GM12878 (cell line): ENCODE data around the gene STK40. TPM values are rescaled to one million over a fixed set of nuclear protein-coding genes. Genes with fewer than 3 reads are reported as not detected.
A peak's percentile ranks its signal among the peaks of the same experiment; 100 is the strongest.

Source experiments
- ATAC-seq: fragments of 200-7000 bp; cut with Tn5 transposase; 3 replicates; pipeline ENCODE4 v1.9.1; 2020; ENCODE audit warnings: mild to moderate bottlenecking, moderate library complexity
- BruUV-seq: library from RNA; stranded (reverse); fragments of 400-500 nt; replicated peaks from 2 replicates; lab custom pipeline; 2021; lab: Mats Ljungman, UMichigan
- CTCF ChIA-PET: fragments of 300-600 bp; sonication (Branson Sonifier 250); formaldehyde crosslinking; extraction: SDS; loops from one replicate; lab custom pipeline; 2021; ENCODE audit warnings: inconsistent platforms; lab: Yijun Ruan, JAX
- POLR2A ChIA-PET: fragments of 350-600 bp; formaldehyde crosslinking; extraction: SDS; loops from one replicate; lab custom pipeline; 2021; ENCODE audit warnings: inconsistent platforms; lab: Charles Lee
- RAD21 ChIA-PET: fragments of 300-600 bp; sonication (Branson Sonifier 250); formaldehyde crosslinking; loops from one replicate; lab custom pipeline; 2023; ENCODE audit warnings: antibody characterized with exemption; ENCODE audit not compliant: unreplicated experiment; lab: Charles Lee
- SMC1A ChIA-PET: fragments of 300-600 bp; sonication (Branson Sonifier 250); formaldehyde crosslinking; loops from one replicate; lab custom pipeline; 2023; ENCODE audit not compliant: unreplicated experiment, uncharacterized antibody; lab: Charles Lee
- DNase-seq: peaks from one replicate; pipeline ENCODE4 v3.0.0-alpha.2; 2011; ENCODE audit warnings: low read depth, low spot score
- FAIRE-seq: peaks from 3 replicates; lab custom pipeline; 2011; peaks lifted over from hg19 to GRCh38; lab: Jason Lieb, UNC
- H2AFZ ChIP-seq: 2 replicates; pipeline ENCODE4 v1.6.0; 2011; ENCODE audit warnings: low read depth, low read length, control low read depth; ENCODE audit not compliant: control insufficient read depth
- H3K27ac ChIP-seq: 2 replicates; pipeline ENCODE4 v1.5.1; 2011; ENCODE audit warnings: control low read depth; ENCODE audit not compliant: control insufficient read depth, insufficient read depth
- H3K27me3 ChIP-seq, 2 experiments: replicated peaks in 1 of 2; 2 replicates each; pipeline versions ENCODE4 v1.6.0 to v1.6.1; 2011; ENCODE audit warnings: low read length in 1 of 2; ENCODE audit not compliant: control insufficient read depth in 2 of 2, insufficient read depth in 2 of 2
- H3K36me3 ChIP-seq, 2 experiments: 2 replicates each; pipeline ENCODE4 v1.5.1; 2011; ENCODE audit warnings: low read length in 1 of 2; ENCODE audit not compliant: control insufficient read depth in 2 of 2, insufficient read depth in 2 of 2
- H3K4me1 ChIP-seq: 2 replicates; pipeline ENCODE4 v1.6.1; 2011; ENCODE audit warnings: mild to moderate bottlenecking, low read length, moderate library complexity, mixed read lengths; ENCODE audit not compliant: control insufficient read depth, insufficient read depth
- H3K4me2 ChIP-seq: 2 replicates; pipeline ENCODE4 v1.6.0; 2011; ENCODE audit warnings: control low read depth; ENCODE audit not compliant: control insufficient read depth, insufficient read depth
- H3K4me3 ChIP-seq: fragments of 200-600 bp; sonication (generic); 2 replicates; pipeline ENCODE4 v1.5.1; 2016
- H3K79me2 ChIP-seq: 2 replicates; pipeline ENCODE4 v1.6.0; 2011; ENCODE audit warnings: low read length; ENCODE audit not compliant: control insufficient read depth, insufficient read depth
- H3K9ac ChIP-seq: 2 replicates; pipeline ENCODE4 v1.8.0; 2011; ENCODE audit warnings: low read length, control low read depth, mixed read lengths; ENCODE audit not compliant: control insufficient read depth, insufficient read depth
- H3K9me3 ChIP-seq: replicated peaks from 3 replicates; pipeline ENCODE4 v1.5.1; 2011; ENCODE audit warnings: mild to moderate bottlenecking, low read length; ENCODE audit not compliant: control insufficient read depth, insufficient read depth
- H4K20me1 ChIP-seq: 2 replicates; pipeline ENCODE4 v1.6.0; 2011; ENCODE audit not compliant: control insufficient read depth, insufficient read depth
- CBX5 ChIP-seq: sonication (generic); IDR thresholded peaks from 2 replicates; pipeline ENCODE4 v1.6.1; 2016; ENCODE audit warnings: low read depth, moderate library complexity, mild to moderate bottlenecking, inconsistent platforms
- RAD51 ChIP-seq: fragments of 450-650 bp; IDR thresholded peaks from 2 replicates; pipeline ENCODE4 v1.6.1; 2016; ENCODE audit warnings: moderate library complexity, mild to moderate bottlenecking, inconsistent platforms
- WGBS: methylation state at CpG from one replicate; pipeline ENCODE4 v1.1.6; 2016; ENCODE audit warnings: low lambda C conversion rate; ENCODE audit not compliant: insufficient replicate concordance, insufficient coverage; ENCODE audit errors: missing lambda C conversion rate; 5-methylcytosine and 5-hydroxymethylcytosine counted together
- in situ Hi-C: fragments of 300-500 bp; cut with MboI; formaldehyde crosslinking; loops from 9 replicates; pipeline ENCODE4 v1.14.3; 2018; ENCODE audit warnings: mixed read lengths
- intact Hi-C: fragments of 100-400 bp; cut with micrococcal nuclease; formaldehyde crosslinking; loops from one replicate; pipeline ENCODE4 v1.14.2; 2022; ENCODE audit not compliant: unreplicated experiment
- polyA plus RNA-seq, 11 experiments: library from polyadenylated mRNA; depleted of rRNA in 4 of 11; unstranded in 6 of 11; stranded (reverse) in 5 of 11; fragments of >200 nt; fragmentation: Nextera tagmentation in 4 of 11; fragmentation: Illumina TruSeq in 1 of 11; extraction: Ambion mirVana in 4 of 11; extraction: Trizol in 1 of 11; gene quantifications; 1 replicate in 1 of 11; 2 replicates in 10 of 11; pipeline versions ENCODE4 v1.2.1 to v1.2.3, GENCODE V29; 2011 to 2016; ENCODE audit warnings: inconsistent platforms in 2 of 11, missing spikeins in 2 of 11, low read depth in 1 of 11
- total RNA-seq, 4 experiments: library from RNA; depleted of rRNA in 3 of 4; stranded (reverse); fragments of >200 nt in 3 of 4; fragmentation: Illumina TruSeq in 1 of 4; extraction: Trizol in 1 of 4; gene quantifications; 2 replicates each; pipeline versions ENCODE4 v1.2.1 to v1.2.3, GENCODE V29; 2013 to 2021
- TF ChIP-seq, protein P1 (sequence below): IDR thresholded peaks from 2 replicates; pipeline ENCODE4 v1.6.1; 2012; ENCODE audit warnings: mild to moderate bottlenecking, low read depth, low read length

The STK40 gene
- total and polyA plus RNA-seq, 10 of the 15 experiments (the other 5 are each of a cell fraction or from before 2014, with no cell fraction given), result 0.27 to 51.0 (median 29.5) TPM

DNA sequence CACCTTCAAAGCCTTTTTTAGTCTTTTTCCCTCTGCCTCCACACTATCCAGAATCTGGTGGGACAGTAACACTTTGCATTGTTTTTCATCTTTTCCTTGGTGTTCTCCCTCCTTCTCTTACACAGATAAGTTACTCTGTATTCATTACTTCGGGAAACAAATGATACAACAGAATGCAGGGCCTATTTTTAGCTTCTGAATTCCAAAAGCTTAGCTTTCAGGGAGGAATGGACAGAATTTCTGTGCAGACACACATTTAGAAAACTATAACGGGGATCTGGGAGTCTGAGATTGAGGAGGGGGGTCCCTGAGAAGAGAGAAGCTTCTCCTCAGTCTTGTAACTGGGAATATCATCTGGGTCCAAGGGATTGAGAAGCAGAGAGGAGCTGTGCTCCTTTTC lies 3.5 kb upstream of the STK40 start:
- Histone ChIP-seq H3K27ac (peak overlapping the region; percentile 99), H4K20me1 (no peaks in the 10 kb centered on the region), H3K9ac (peak overlapping the region; percentile 37), H3K36me3 (peaks cover 0 to 15% of the 10 kb centered on the region in 2 experiments; a peak in 3 of 4 replicates), H3K4me1 (peaks cover 61% of the 10 kb centered on the region), H3K4me3 (no peak overlapping the region), H3K4me2 (no peak overlapping the region), H2AFZ (no peak overlapping the region), H3K9me3 (no peaks in the 10 kb centered on the region; the same call in 2 of the 3 replicates), H3K79me2 (peaks cover 19% of the 10 kb centered on the region), H3K27me3 (no peaks in the 10 kb centered on the region)
- BruUV-seq, result no TSS peak
- FAIRE-seq, result no peak
- no peak for ATAC-seq
- POLR2A ChIA-PET, result interaction anchor here (1.0 to 3.9 kb wide), 3 partner anchors 8 to 60 kb away, joined by 3 to 79 read pairs (median 4); partner anchors contain the start of gene LSM10
- RAD21 ChIA-PET, result interaction anchor here (1.0 to 3.6 kb wide), 5 partner anchors 8 to 233 kb away, joined by 3 to 20 read pairs (median 3); partner anchors contain the start of genes LSM10 and MAP7D1
- 67% methylated on average over 2 of the region's 2 CpGs for WGBS
- in situ Hi-C loops (no loop called here), intact Hi-C loops (loop anchor here (10.0 kb wide), 2 partner anchors 164 to 234 kb away; partner anchors contain the start of genes MAP7D1 and THRAP3)
- SMC1A ChIA-PET, result interaction anchor here (0.9 to 1.7 kb wide), 5 partner anchors 10 to 40 kb away, joined by 3 to 5 read pairs (median 4); no protein-coding TSS in a partner anchor
- DNase-seq, result no peak
- TF ChIP-seq, protein P1, sequence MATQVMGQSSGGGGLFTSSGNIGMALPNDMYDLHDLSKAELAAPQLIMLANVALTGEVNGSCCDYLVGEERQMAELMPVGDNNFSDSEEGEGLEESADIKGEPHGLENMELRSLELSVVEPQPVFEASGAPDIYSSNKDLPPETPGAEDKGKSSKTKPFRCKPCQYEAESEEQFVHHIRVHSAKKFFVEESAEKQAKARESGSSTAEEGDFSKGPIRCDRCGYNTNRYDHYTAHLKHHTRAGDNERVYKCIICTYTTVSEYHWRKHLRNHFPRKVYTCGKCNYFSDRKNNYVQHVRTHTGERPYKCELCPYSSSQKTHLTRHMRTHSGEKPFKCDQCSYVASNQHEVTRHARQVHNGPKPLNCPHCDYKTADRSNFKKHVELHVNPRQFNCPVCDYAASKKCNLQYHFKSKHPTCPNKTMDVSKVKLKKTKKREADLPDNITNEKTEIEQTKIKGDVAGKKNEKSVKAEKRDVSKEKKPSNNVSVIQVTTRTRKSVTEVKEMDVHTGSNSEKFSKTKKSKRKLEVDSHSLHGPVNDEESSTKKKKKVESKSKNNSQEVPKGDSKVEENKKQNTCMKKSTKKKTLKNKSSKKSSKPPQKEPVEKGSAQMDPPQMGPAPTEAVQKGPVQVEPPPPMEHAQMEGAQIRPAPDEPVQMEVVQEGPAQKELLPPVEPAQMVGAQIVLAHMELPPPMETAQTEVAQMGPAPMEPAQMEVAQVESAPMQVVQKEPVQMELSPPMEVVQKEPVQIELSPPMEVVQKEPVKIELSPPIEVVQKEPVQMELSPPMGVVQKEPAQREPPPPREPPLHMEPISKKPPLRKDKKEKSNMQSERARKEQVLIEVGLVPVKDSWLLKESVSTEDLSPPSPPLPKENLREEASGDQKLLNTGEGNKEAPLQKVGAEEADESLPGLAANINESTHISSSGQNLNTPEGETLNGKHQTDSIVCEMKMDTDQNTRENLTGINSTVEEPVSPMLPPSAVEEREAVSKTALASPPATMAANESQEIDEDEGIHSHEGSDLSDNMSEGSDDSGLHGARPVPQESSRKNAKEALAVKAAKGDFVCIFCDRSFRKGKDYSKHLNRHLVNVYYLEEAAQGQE, result no peak
- TF ChIP-seq RAD51, result no peak
- no peak for TF ChIP-seq CBX5
- CTCF ChIA-PET, result interaction anchor here (1.4 to 4.6 kb wide), 3 partner anchors 8 to 239 kb away, joined by 4 to 35 read pairs (median 12); partner anchors contain the start of genes LSM10 and TRAPPC3
